Kidney epithelial cell (primary cell): ENCODE data around the gene GNA12. TPM values are rescaled to one million over a fixed set of nuclear protein-coding genes. Genes with fewer than 3 reads are reported as not detected.

ENCODE experiments used
- DNase-seq: peaks from one replicate; pipeline ENCODE4 v3.0.0-alpha.2; 2010; ENCODE audit warnings: low read depth
- H3K27me3 ChIP-seq: 2 replicates; pipeline ENCODE4 v1.6.0; 2011; ENCODE audit warnings: low read length; ENCODE audit not compliant: control insufficient read depth, insufficient read depth
- H3K36me3 ChIP-seq: 2 replicates; pipeline ENCODE4 v1.5.1; 2011; ENCODE audit warnings: low read length; ENCODE audit not compliant: control insufficient read depth, insufficient read depth
- H3K4me3 ChIP-seq: 2 replicates; pipeline ENCODE4 v1.5.1; 2011; ENCODE audit warnings: low read depth, mild to moderate bottlenecking, control low read depth, low read length
- total RNA-seq: library from RNA; depleted of rRNA; stranded (reverse); fragments of >200 nt; gene quantifications from 2 replicates; pipeline ENCODE4 v1.2.3, GENCODE V29; 2015
- TF ChIP-seq, protein P1 (sequence below): IDR thresholded peaks from 2 replicates; pipeline ENCODE4 v1.5.1; 2011; ENCODE audit warnings: mild to moderate bottlenecking, moderate library complexity, low read length, control low read depth, inconsistent platforms; ENCODE audit not compliant: insufficient read depth, poor library complexity, severe bottlenecking

Gene GNA12
- total RNA-seq, 1 donor from 2014 or later: 40.7 TPM

DNA sequence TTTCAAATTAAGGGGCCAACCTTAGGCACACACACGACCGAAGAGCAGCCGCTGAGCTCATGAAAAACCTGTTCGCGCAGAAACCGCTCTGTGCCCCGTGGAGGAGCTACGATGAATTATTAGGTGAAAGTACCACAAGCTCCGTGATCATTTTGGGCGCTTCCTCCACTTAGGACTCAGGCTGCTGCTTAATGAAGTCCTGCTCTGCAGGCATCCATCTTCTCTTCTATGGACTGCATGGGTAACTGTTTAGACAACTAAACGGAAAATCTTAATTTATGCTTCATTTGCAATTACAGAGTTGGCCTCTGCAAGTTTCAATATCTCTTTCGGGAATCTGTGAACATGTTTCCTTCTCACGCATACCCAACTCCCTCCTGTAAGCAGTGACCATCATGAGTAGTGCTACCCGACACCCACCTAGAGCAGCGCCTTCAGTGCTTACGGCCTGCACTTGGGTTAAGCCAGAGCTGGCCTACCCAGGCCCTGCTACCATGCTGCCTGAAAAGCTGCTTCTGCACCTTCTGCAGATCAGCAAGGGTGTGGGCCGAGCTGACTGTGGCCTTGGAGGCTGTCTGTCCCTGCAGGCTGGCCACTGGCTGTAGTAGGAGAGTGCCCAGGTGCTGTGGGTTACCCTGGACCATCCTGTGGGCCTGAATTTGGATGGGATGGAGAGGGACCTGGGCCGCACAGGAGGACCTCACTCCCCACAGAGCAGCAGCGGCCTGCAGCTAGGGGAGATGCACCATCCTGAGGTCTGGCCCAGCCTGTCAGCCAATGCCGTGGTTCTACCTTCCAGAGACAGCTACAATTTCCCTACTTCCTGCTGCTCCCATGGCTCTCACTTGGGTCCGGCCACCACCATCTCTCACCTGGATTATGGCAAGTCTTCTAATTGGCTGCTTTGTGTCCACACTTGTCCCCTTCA, 36.0 kb downstream of the GNA12 start:
- TF ChIP-seq, protein P1, sequence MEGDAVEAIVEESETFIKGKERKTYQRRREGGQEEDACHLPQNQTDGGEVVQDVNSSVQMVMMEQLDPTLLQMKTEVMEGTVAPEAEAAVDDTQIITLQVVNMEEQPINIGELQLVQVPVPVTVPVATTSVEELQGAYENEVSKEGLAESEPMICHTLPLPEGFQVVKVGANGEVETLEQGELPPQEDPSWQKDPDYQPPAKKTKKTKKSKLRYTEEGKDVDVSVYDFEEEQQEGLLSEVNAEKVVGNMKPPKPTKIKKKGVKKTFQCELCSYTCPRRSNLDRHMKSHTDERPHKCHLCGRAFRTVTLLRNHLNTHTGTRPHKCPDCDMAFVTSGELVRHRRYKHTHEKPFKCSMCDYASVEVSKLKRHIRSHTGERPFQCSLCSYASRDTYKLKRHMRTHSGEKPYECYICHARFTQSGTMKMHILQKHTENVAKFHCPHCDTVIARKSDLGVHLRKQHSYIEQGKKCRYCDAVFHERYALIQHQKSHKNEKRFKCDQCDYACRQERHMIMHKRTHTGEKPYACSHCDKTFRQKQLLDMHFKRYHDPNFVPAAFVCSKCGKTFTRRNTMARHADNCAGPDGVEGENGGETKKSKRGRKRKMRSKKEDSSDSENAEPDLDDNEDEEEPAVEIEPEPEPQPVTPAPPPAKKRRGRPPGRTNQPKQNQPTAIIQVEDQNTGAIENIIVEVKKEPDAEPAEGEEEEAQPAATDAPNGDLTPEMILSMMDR: no peak
- Histone ChIP-seq H3K27me3 (no peaks in the 10 kb centered on the region), H3K4me3 (no peak overlapping the region), H3K36me3 (no peaks in the 10 kb centered on the region)
- no peak for DNase-seq

- TF ChIP-seq, protein P1: no peak
- no peak for DNase-seq
- Histone ChIP-seq H3K4me3 (no peak overlapping the region), H3K36me3 (no peaks in the 10 kb centered on the region), H3K27me3 (no peaks in the 10 kb centered on the region)
Observed at GRCh38 chr7:2807460-2807844, 36.7 kb downstream of the GNA12 start.

GRCh38 chr7:2806571-2806970, 37.5 kb downstream of the GNA12 start:
- H3K4me3 ChIP-seq: no peak overlapping the region
- TF ChIP-seq, protein P1: no peak
- H3K36me3 ChIP-seq: no peaks in the 10 kb centered on the region
- no peak for DNase-seq
- no peaks in the 10 kb centered on the region for H3K27me3 ChIP-seq

DNA sequence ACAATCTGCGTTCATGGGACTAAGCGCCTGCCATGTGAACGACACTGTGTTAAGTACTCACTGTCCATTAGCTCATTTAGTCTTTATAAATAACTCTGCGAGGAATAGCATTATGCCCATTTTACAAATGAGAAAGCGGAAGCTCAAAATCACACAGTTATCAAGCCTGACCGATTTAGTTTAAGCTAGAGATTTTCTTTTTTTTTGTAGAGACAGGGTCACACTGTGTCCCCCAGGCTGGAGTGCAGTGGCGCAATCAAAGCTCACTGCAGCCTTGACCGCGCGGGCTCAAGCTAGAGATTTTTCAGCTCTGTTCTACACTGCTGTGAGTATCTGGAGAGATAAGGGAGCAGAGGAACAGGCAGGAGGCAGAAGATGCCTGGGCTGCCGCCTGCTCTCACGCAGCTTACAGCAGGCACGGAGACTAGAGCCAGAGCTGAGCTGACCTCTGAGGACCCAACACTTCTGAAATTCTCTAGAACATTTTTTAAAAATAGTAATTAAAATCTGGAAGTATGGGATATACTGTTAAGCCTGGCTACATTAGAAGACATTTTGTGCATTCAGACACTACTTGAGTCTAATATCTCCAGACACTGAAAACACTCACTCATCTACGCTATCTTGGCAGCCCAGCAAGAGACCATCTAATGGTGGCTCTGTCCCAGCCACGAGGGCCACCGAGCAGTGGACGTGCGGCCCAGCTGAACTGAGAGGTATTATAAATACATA, 38.7 kb downstream of the GNA12 start:
- Histone ChIP-seq H3K36me3 (no peaks in the 10 kb centered on the region), H3K4me3 (no peak overlapping the region), H3K27me3 (no peaks in the 10 kb centered on the region)
- no peak for DNase-seq
- TF ChIP-seq, protein P1: no peak

- Histone ChIP-seq H3K4me3 (no peak overlapping the region), H3K36me3 (no peaks in the 10 kb centered on the region), H3K27me3 (no peaks in the 10 kb centered on the region)
- TF ChIP-seq, protein P1: no peak
- DNase-seq: no peak
Observed at GRCh38 chr7:2804227-2804763, 39.8 kb downstream of the GNA12 start.
